NCI-H446 (cell line): ENCODE measurements around the gene GABRG3.

ENCODE experiments used
- DNase-seq, 2 experiments: peaks; one replicate each; lab custom pipeline; 2025; lab: John Stamatoyannopoulos, UW

GABRG3 gene

DNA sequence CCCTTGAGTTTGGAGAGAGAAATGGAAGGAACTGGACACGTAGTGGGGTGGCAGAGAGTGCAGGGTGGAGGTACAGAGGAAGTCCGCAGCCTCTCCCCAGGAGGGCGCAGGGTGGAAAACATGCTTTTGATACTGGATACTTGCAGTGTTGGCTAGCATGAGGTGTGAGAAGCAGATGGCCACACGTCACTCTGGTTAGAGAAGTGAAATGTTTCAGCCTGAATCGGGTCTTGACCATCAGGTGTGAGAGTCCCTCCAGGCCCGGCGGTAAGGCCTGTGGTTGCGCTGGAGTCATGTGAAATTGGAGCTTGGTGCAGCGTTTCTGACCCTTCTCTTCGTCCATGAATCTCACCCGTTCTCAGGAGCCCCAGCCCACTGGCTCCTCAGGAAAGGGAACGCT lies 93.1 kb downstream of the GABRG3 start:
- no peak for DNase-seq

GRCh38 chr15:27065151-27065550 lies 94.2 kb downstream of the GABRG3 start:
- no peak for DNase-seq

GRCh38 chr15:27065785-27066184 lies 94.8 kb downstream of the GABRG3 start:
- no peak for DNase-seq

- DNase-seq = no peak
Measured at GRCh38 chr15:27066446-27066845, 95.5 kb downstream of the GABRG3 start.

DNA sequence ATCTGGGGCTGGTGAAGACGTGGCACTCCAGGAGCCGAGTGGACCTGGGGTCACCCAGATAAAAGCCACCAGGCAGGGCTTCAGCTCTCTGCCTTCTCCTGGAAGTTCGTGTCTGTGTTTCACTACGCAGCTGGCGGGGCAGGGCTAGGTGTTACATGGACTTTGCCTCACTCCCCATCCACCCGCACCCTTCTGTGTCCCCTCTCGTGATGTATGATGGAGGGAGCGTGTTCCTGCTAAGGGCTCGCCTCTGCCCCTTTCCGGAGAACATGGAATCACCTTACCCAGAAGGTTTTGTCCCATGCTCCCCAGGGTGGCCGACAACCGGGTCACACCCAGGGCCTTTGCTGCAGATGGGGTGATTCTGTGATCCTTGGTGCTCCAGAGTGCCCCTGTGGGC lies 96.2 kb downstream of the GABRG3 start:
- no peak for DNase-seq

DNA sequence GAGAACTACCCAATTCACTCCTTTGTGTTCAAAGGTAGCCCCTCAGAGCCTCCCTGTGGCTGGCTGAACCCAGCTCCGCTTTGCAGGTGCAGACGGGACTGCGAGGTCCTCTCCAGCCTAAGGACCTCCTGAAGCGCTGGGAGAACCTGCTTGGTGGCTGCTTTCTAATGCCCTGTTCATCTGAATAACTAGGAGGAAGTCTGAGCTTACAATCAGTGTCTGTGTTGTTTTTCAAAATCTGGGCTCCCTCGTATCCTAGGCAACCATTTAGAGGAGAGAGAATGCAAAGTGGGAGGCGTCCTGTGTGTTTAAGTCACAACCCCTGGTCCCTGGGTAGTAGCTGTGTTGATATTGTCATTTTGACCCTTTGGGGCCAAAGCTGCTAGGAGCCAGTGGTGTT lies 99.9 kb downstream of the GABRG3 start:
- no peak for DNase-seq

DNA sequence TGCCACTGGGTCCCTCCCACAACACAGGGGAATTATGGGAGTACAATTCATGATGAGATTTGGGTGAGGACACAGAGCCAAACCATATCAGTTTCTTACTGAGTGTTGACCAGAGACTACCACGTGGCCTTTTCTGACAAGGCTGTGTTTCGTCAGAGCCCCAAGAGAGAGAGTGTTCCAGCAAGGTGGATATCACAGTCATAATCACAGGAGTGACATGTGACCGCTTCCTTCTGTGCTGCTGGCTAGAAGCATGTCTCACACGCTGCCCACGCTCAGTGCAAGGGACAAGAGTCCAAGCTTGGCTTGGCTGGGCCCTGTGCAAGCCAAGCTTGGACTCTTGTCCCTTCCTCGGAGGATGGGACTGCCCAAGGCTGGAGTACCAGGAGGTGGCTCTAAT lies 103.2 kb downstream of the GABRG3 start:
- no peak for DNase-seq

GRCh38 chr15:27077790-27078189 lies 106.8 kb downstream of the GABRG3 start:
- no peak for DNase-seq

- no peak for DNase-seq
Measured at GRCh38 chr15:27081676-27082418, 110.9 kb downstream of the GABRG3 start.

DNA sequence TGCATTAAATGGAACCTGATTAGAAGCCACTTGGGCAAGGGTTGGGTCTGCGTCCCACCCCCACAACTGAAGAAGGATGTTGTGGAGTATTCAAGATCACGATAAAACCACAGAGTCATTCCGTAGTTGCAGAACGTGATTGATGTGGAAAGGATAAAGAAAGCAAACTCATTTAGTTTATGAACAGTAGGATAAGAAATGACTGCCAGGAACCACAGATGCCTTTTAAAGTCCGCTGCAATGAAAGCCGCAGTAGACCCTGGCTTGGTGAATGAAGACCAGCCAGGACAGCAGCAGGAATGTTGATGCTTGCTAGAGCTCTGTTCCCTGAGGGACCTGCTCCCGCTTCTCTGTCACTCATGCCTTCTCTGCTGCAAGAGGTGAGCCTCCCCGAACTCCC lies 111.5 kb downstream of the GABRG3 start:
- no peak for DNase-seq

DNA sequence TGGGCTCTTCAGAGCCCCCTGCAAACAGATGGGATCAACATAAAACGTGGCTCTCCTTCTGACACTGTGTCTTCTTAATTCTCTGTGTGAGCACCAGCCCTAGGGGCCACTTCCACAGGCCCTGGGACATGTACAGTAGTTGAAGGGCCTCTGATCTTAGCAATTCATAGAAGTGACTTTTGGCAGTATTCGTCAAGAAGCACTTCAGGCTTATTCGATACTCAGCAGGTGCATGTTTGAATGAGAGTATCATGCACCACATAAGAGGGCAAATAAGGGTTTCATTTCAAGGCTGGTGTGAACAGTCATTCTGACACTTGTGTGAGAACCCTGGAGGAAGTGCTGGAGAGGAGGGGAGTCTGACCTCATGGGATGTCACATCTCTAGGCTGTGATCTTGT lies 113.9 kb downstream of the GABRG3 start:
- no peak for DNase-seq

GRCh38 chr15:27086149-27086548 lies 115.2 kb downstream of the GABRG3 start:
- no peak for DNase-seq

- no peak for DNase-seq
Measured at GRCh38 chr15:27086805-27087204, 115.8 kb downstream of the GABRG3 start.

- no peak for DNase-seq
Measured at GRCh38 chr15:27087651-27088583, 116.9 kb downstream of the GABRG3 start.

- no peak for DNase-seq
Measured at GRCh38 chr15:27088584-27089232, 117.7 kb downstream of the GABRG3 start.

DNA sequence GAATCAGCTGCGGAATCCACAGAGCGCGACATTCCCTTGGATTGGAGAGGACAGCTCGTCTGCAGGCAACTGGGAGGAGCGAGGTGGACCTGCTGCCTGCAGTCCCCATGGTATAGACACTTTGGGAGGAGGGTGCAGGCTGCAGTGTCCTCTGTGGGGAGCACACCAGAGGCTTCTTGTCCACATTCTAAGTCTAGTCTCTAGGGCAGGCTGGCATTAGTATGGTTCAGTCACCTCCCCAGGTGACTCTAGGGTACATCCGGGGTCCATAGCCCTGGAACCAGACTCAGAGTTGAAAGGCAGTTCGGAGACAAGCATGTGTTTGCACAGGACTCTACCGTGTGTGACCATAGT lies 118.2 kb downstream of the GABRG3 start:
- DNase-seq = no peak

- no peak for DNase-seq
Measured at GRCh38 chr15:27089676-27090075, 118.7 kb downstream of the GABRG3 start.

DNA sequence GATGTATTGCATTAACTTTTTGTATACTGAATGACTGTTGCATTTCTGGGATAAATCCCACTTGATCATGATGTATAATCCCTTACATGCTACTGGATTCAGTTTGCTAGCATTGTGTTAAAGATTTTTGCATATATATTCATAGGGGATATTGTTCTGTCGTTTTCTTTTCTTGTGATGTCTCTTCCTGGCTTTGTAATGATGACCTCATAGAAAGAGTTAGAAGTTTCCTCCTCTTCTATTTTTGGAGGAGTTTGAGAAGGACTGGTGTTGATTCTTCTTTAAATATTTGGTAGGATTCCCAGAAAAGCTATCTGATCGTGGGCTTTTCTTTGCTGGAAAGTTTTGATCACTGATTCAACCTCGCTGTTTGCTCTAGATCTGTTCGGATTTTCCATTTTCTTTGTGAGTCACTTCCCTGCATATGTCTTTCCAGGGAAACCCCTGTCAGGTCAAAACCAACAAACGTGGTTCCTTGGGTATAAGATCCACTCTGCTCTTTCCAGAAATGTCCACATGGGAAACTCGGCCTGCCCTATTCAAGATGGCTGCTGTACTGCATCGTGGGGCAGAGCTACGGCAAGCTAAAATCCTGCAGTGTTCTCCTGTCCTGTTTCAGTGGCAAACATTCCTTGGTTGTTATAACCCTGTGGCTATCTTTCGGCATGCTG lies 120.4 kb downstream of the GABRG3 start:
- no peak for DNase-seq

GRCh38 chr15:27092390-27092789 lies 121.4 kb downstream of the GABRG3 start:
- no peak for DNase-seq

DNA sequence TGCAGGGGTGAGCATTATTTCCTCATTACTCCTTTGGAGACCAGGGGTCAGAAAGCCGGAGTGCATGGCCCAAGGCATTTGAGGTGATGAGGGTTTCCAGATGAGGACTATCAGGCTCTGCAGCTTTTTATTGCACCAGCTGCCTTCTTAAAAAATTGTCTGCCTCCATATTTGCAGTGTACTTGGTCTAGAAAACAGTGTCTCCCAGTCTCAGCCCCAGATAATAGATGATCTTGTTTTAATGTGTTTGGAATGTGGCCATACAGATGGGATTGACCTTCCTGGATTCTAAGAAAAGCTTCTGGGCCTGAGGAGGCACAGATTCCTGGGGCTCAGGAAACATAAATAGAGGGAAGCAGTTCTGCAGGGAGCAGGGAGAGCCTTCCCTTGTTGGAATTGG lies 123.3 kb downstream of the GABRG3 start:
- DNase-seq = no peak

GRCh38 chr15:27095886-27096624 lies 125.1 kb downstream of the GABRG3 start:
- peak in 1 of 2 experiments; percentile 54 for DNase-seq

- DNase-seq = no peak
Measured at GRCh38 chr15:27097506-27097905, 126.5 kb downstream of the GABRG3 start.
